HCT116 (cell line): Measurements from ENCODE around the gene HMGXB3. TPM values are rescaled to one million over a fixed set of nuclear protein-coding genes. Genes with fewer than 3 reads are reported as not detected.

ENCODE experiments used
- ATAC-seq: fragments of 200-7000 bp; cut with Tn5 transposase; 2 replicates; pipeline ENCODE4 v1.9.1; 2020; ENCODE audit warnings: mild to moderate bottlenecking, moderate library complexity
- BruUV-seq: library from RNA; stranded (reverse); fragments of 400-500 nt; replicated peaks from 2 replicates; lab custom pipeline; 2021; lab: Mats Ljungman, UMichigan
- CTCF ChIA-PET: fragments of 300-600 bp; sonication (Branson Sonifier 250); formaldehyde crosslinking; loops from one replicate; lab custom pipeline; 2021; ENCODE audit warnings: antibody characterized with exemption; lab: Charles Lee
- POLR2A ChIA-PET: fragments of 300-600, 350-600 bp; sonication (Branson Sonifier 250); formaldehyde crosslinking; loops from one replicate; lab custom pipeline; 2021; ENCODE audit warnings: antibody characterized with exemption; lab: Charles Lee
- RAD21 ChIA-PET, 2 experiments: fragments of 300-600 bp; sonication (Branson Sonifier 250); formaldehyde crosslinking; loops; one replicate each; lab custom pipeline; 2023; ENCODE audit warnings: low total read pairs in 2 of 2; ENCODE audit not compliant: uncharacterized antibody in 2 of 2, unreplicated experiment in 2 of 2, low non-redundant PET in 1 of 2; lab: Charles Lee
- DNase-seq: peaks from one replicate; pipeline ENCODE4 v3.0.0-alpha.2; 2010; ENCODE audit warnings: low read depth, low spot score
- H2AFZ ChIP-seq: fragments of 200-600 bp; shearing (Covaris generic), sonication (generic); 2 replicates; pipeline ENCODE4 v1.6.1; 2017; ENCODE audit warnings: low read depth, mixed run types, mixed read lengths, antibody characterized with exemption, low read length; ENCODE audit not compliant: poor library complexity, severe bottlenecking
- H3K27ac ChIP-seq: 2 replicates; pipeline ENCODE4 v1.5.1; 2012; ENCODE audit warnings: low read depth, low read length
- H3K27me3 ChIP-seq: fragments of 200-600 bp; sonication (generic); 2 replicates; pipeline ENCODE4 v1.6.1; 2016; ENCODE audit warnings: mixed run types, low read length, mixed read lengths; ENCODE audit not compliant: insufficient read depth
- H3K36me3 ChIP-seq, 2 experiments: fragments of 200-500 bp in 1 of 2; fragments of 200-600 bp in 1 of 2; sonication (Bioruptor generic) in 1 of 2; sonication (generic) in 1 of 2; 2 replicates each; pipeline versions ENCODE4 v1.5.1 to v1.6.1; 2014 to 2016; ENCODE audit warnings: low read length in 2 of 2, inconsistent platforms in 1 of 2, mixed read lengths in 1 of 2, mixed run types in 1 of 2; ENCODE audit not compliant: insufficient read depth in 2 of 2, control insufficient read depth in 1 of 2
- H3K4me1 ChIP-seq, 2 experiments: fragments of 200-600 bp in 1 of 2; sonication (generic) in 1 of 2; 2 replicates each; pipeline versions ENCODE4 v1.5.1 to v1.6.1; 2012 to 2017; ENCODE audit warnings: low read length in 2 of 2, inconsistent platforms in 1 of 2, mild to moderate bottlenecking in 1 of 2, mixed read lengths in 1 of 2, mixed run types in 1 of 2, moderate library complexity in 1 of 2; ENCODE audit not compliant: insufficient read depth in 2 of 2, control insufficient read depth in 1 of 2
- H3K4me2 ChIP-seq: fragments of 200-600 bp; sonication (generic); 2 replicates; pipeline ENCODE4 v1.6.1; 2017; ENCODE audit warnings: mixed run types, low read length, mixed read lengths
- H3K4me3 ChIP-seq, 2 experiments: fragments of 200-600 bp in 1 of 2; sonication (generic) in 1 of 2; replicated peaks in 1 of 2; 2 replicates each; pipeline ENCODE4 v1.5.1; 2011 to 2016; ENCODE audit warnings: low read length in 2 of 2, control low read depth in 1 of 2, low read depth in 1 of 2, mild to moderate bottlenecking in 1 of 2, mixed read lengths in 1 of 2, mixed run types in 1 of 2
- H3K79me2 ChIP-seq: fragments of 200-600 bp; sonication (generic); 2 replicates; pipeline ENCODE4 v1.6.1; 2017; ENCODE audit warnings: mild to moderate bottlenecking, mixed run types, low read length, moderate library complexity, mixed read lengths; ENCODE audit not compliant: insufficient read depth
- H3K9ac ChIP-seq: fragments of 200-600 bp; sonication (generic); 2 replicates; pipeline ENCODE4 v1.6.1; 2016; ENCODE audit warnings: low read length, mixed read lengths
- H3K9me2 ChIP-seq: fragments of 200-600 bp; sonication (generic), shearing (Covaris generic); 2 replicates; pipeline ENCODE4 v1.6.1; 2017; ENCODE audit warnings: mixed run types, mild to moderate bottlenecking, moderate library complexity; ENCODE audit not compliant: insufficient read depth
- H3K9me3 ChIP-seq, 2 experiments: fragments of 200-500 bp in 1 of 2; fragments of 200-600 bp in 1 of 2; sonication (Bioruptor generic) in 1 of 2; sonication (generic) in 1 of 2; 2 replicates each; pipeline ENCODE4 v1.6.1; 2014 to 2017; ENCODE audit warnings: low read length in 2 of 2, mixed read lengths in 2 of 2, inconsistent platforms in 1 of 2, low read depth in 1 of 2, mild to moderate bottlenecking in 1 of 2, mixed run types in 1 of 2, moderate library complexity in 1 of 2; ENCODE audit not compliant: control insufficient read depth in 1 of 2, insufficient read depth in 1 of 2
- H4K20me1 ChIP-seq: fragments of 200-600 bp; sonication (generic), shearing (Covaris generic); 2 replicates; pipeline ENCODE4 v1.6.1; 2017; ENCODE audit warnings: mixed run types, mild to moderate bottlenecking, moderate library complexity; ENCODE audit not compliant: insufficient read depth
- ATF3 ChIP-seq: IDR thresholded peaks from 2 replicates; pipeline ENCODE4 v1.6.1; 2012
- CEBPB ChIP-seq: IDR thresholded peaks from 2 replicates; pipeline ENCODE4 v1.6.1; 2012; ENCODE audit warnings: low read depth
- MAX ChIP-seq: IDR thresholded peaks from 2 replicates; pipeline ENCODE4 v1.6.1; 2012
- POLR2AphosphoS5 ChIP-seq: IDR thresholded peaks from 2 replicates; pipeline ENCODE4 v1.6.1; 2011; ENCODE audit warnings: mild to moderate bottlenecking, low read depth, low read length, moderate library complexity
- REST ChIP-seq: IDR thresholded peaks from 2 replicates; pipeline ENCODE4 v1.6.1; 2012; ENCODE audit warnings: low read depth
- SIN3A ChIP-seq: IDR thresholded peaks from 2 replicates; pipeline ENCODE4 v1.6.1; 2012; ENCODE audit warnings: low read depth
- SP1 ChIP-seq: IDR thresholded peaks from 2 replicates; pipeline ENCODE4 v1.6.1; 2012; ENCODE audit warnings: low read depth
- YY1 ChIP-seq: IDR thresholded peaks from 2 replicates; pipeline ENCODE4 v1.6.1; 2011; ENCODE audit warnings: low read length, low read depth, moderate library complexity, mild to moderate bottlenecking; ENCODE audit not compliant: insufficient replicate concordance; ENCODE audit errors: extremely low read depth
- ZBTB33 ChIP-seq: IDR thresholded peaks from 2 replicates; pipeline ENCODE4 v1.6.1; 2011; ENCODE audit warnings: mild to moderate bottlenecking, low read length, moderate library complexity; ENCODE audit not compliant: insufficient replicate concordance; ENCODE audit errors: extremely low read depth
- ZFX ChIP-seq: fragments of 450-650 bp; IDR thresholded peaks from 2 replicates; pipeline ENCODE4 v1.6.1; 2017
- ZNF274 ChIP-seq: fragments of 200-500 bp; sonication (Bioruptor generic); IDR thresholded peaks from 2 replicates; pipeline ENCODE4 v1.6.1; 2014; ENCODE audit warnings: mild to moderate bottlenecking, low read depth, low read length, inconsistent platforms
- intact Hi-C: fragments of 100-400 bp; cut with micrococcal nuclease; formaldehyde crosslinking; loops from 2 replicates; pipeline ENCODE4 v1.10.0; 2022
- total RNA-seq: library from RNA; stranded (reverse); gene quantifications from one replicate; pipeline ENCODE4 v1.2.1, GENCODE V29; 2021; ENCODE audit not compliant: unreplicated experiment

The HMGXB3 gene
- total RNA-seq, 1 experiment from 2014 or later: 41.8 TPM

- POLR2A ChIA-PET: no interaction called here
These were observed 54.0 kb downstream of the HMGXB3 start for GRCh38 chr5:150054569-150054968.

GRCh38 chr5:150055326-150056074, 55.0 kb downstream of the HMGXB3 start:
- no peaks in the 10 kb centered on the region for H3K9me2 ChIP-seq
- POLR2A ChIA-PET: no interaction called here
- no peaks in the 10 kb centered on the region for H3K79me2 ChIP-seq
- no peaks in the 10 kb centered on the region for H3K27me3 ChIP-seq
- no peak overlapping the region for H3K4me2 ChIP-seq
- H2AFZ ChIP-seq: no peak overlapping the region
- CTCF ChIA-PET: interaction anchor here (0.6 kb wide), 1 partner anchor 20 kb away, joined by 3 read pairs; no protein-coding TSS in a partner anchor
- TSS peak; percentile 12 for BruUV-seq
- H3K27ac ChIP-seq: no peak overlapping the region
- H3K4me1 ChIP-seq: peaks cover 0 to 25% of the 10 kb centered on the region in 2 experiments; a peak in 2 of 4 replicates
- no peak overlapping the region for H3K9ac ChIP-seq
- DNase-seq: no peak
- 0 out of 2 replicates have a peak, but pooled peaks have one; percentile 7 for ATAC-seq
- no peaks in the 10 kb centered on the region for H3K9me3 ChIP-seq
- intact Hi-C loops: no loop called here
- no peaks in the 10 kb centered on the region for H4K20me1 ChIP-seq
- RAD21 ChIA-PET: no interaction called here
- no peak overlapping the region for H3K4me3 ChIP-seq
- peaks cover 20 to 27% of the 10 kb centered on the region in 2 experiments; a peak in 3 of 4 replicates for H3K36me3 ChIP-seq
- TF ChIP-seq SP1: no peak
- TF ChIP-seq ZNF274: no peak
- no peak for TF ChIP-seq POLR2AphosphoS5
- TF ChIP-seq REST: no peak
- no peak for TF ChIP-seq YY1
- TF ChIP-seq CEBPB: no peak
- TF ChIP-seq ZFX: no peak
- no peak for TF ChIP-seq MAX
- no peak for TF ChIP-seq SIN3A
- TF ChIP-seq ZBTB33: no peak

More at GRCh38 chr5:150054569-150054968, 54.0 kb downstream of the HMGXB3 start:
- no TSS peak for BruUV-seq
- H3K4me3 ChIP-seq: no peak overlapping the region
- CTCF ChIA-PET: no interaction called here
- H3K79me2 ChIP-seq: no peaks in the 10 kb centered on the region
- H3K4me2 ChIP-seq: no peak overlapping the region
- ATAC-seq: no peak
- no peak for DNase-seq
- TF ChIP-seq SIN3A (no peak), YY1 (no peak), ATF3 (no peak), ZNF274 (no peak)
- H3K9me3 ChIP-seq: no peaks in the 10 kb centered on the region
- H3K4me1 ChIP-seq: peaks cover 0 to 34% of the 10 kb centered on the region in 2 experiments; a peak in 2 of 4 replicates
- no peaks in the 10 kb centered on the region for H4K20me1 ChIP-seq
- H3K9me2 ChIP-seq: no peaks in the 10 kb centered on the region
- no peaks in the 10 kb centered on the region for H3K27me3 ChIP-seq
- no peak overlapping the region for H2AFZ ChIP-seq
- RAD21 ChIA-PET: no interaction called here
- H3K36me3 ChIP-seq: peaks cover 20 to 27% of the 10 kb centered on the region in 2 experiments; a peak in 3 of 4 replicates
- H3K27ac ChIP-seq: no peak overlapping the region
- intact Hi-C loops: no loop called here
- H3K9ac ChIP-seq: no peak overlapping the region
